HEK293 (cell line): ENCODE measurements around the gene AKT2.

Experiments used
- GLI2 ChIP-seq: fragments of 450-650 bp; formaldehyde crosslinking; IDR thresholded peaks from 2 replicates; pipeline ENCODE4; 2017; ENCODE audit warnings: missing biosample characterization, missing genetic modification characterization, low read depth, borderline replicate concordance
- GLI4 ChIP-seq: fragments of 450-650 bp; formaldehyde crosslinking; IDR thresholded peaks from 2 replicates; pipeline ENCODE4 v1.5.1; 2016; ENCODE audit warnings: missing biosample characterization, missing genetic modification characterization
- GLIS1 ChIP-seq: fragments of 450-650 bp; formaldehyde crosslinking; IDR thresholded peaks from 2 replicates; pipeline ENCODE4 v1.5.1; 2016; ENCODE audit warnings: missing biosample characterization, missing genetic modification characterization
- HOXC10 ChIP-seq: sonication (generic); formaldehyde crosslinking; IDR thresholded peaks from 2 replicates; pipeline ENCODE4 v1.8.1; 2023; ENCODE audit warnings: mild to moderate bottlenecking, missing genetic modification reagents
- HOXD13 ChIP-seq: sonication (generic); formaldehyde crosslinking; IDR thresholded peaks from 2 replicates; pipeline ENCODE4 v1.8.0; 2022; ENCODE audit warnings: missing genetic modification reagents, borderline replicate concordance
- SALL2 ChIP-seq: fragments of 450-650 bp; formaldehyde crosslinking; IDR thresholded peaks from 2 replicates; pipeline ENCODE4 v1.5.0; 2017; ENCODE audit warnings: missing biosample characterization, mild to moderate bottlenecking, missing genetic modification characterization, borderline replicate concordance
- SP7 ChIP-seq: fragments of 450-650 bp; formaldehyde crosslinking; IDR thresholded peaks from 2 replicates; pipeline ENCODE4 v1.5.1; 2016; ENCODE audit warnings: missing biosample characterization, missing genetic modification characterization
- ZBTB20 ChIP-seq: fragments of 450-650 bp; formaldehyde crosslinking; IDR thresholded peaks from 2 replicates; pipeline ENCODE4 v1.5.1; 2016; ENCODE audit warnings: missing biosample characterization, missing genetic modification characterization
- ZNF214 ChIP-seq: fragments of 450-650 bp; formaldehyde crosslinking; IDR thresholded peaks from 2 replicates; pipeline ENCODE4 v1.5.1; 2017; ENCODE audit warnings: missing biosample characterization, mild to moderate bottlenecking, missing genetic modification characterization, borderline replicate concordance
- ZNF223 ChIP-seq: fragments of 450-650 bp; formaldehyde crosslinking; IDR thresholded peaks from 2 replicates; pipeline ENCODE4 v1.5.1; 2016; ENCODE audit warnings: missing biosample characterization, missing genetic modification characterization
- ZNF292 ChIP-seq: fragments of 450-650 bp; formaldehyde crosslinking; IDR thresholded peaks from 2 replicates; pipeline ENCODE4 v1.5.1; 2016; ENCODE audit warnings: low read depth, missing biosample characterization, missing genetic modification characterization, borderline replicate concordance
- ZNF341 ChIP-seq: fragments of 450-650 bp; formaldehyde crosslinking; IDR thresholded peaks from 2 replicates; pipeline ENCODE4; 2016; ENCODE audit warnings: low read depth, missing biosample characterization, missing genetic modification characterization
- ZNF391 ChIP-seq: fragments of 450-650 bp; formaldehyde crosslinking; IDR thresholded peaks from 2 replicates; pipeline ENCODE4 v1.5.1; 2016; ENCODE audit warnings: low read depth, missing biosample characterization, missing genetic modification characterization, borderline replicate concordance
- ZNF416 ChIP-seq: fragments of 450-650 bp; formaldehyde crosslinking; IDR thresholded peaks from 2 replicates; pipeline ENCODE4 v1.5.1; 2016; ENCODE audit warnings: missing biosample characterization, missing genetic modification characterization
- ZNF510 ChIP-seq: fragments of 450-650 bp; formaldehyde crosslinking; IDR thresholded peaks from 2 replicates; pipeline ENCODE4 v1.5.1; 2018; ENCODE audit warnings: mild to moderate bottlenecking, missing genetic modification characterization, missing biosample characterization; ENCODE audit not compliant: insufficient replicate concordance
- ZNF596 ChIP-seq: fragments of 450-650 bp; IDR thresholded peaks from 2 replicates; pipeline ENCODE4 v1.5.0; 2018; ENCODE audit warnings: missing biosample characterization, mild to moderate bottlenecking, missing genetic modification characterization, moderate library complexity
- ZNF791 ChIP-seq: fragments of 450-650 bp; formaldehyde crosslinking; IDR thresholded peaks from 2 replicates; pipeline ENCODE4 v1.5.1; 2016; ENCODE audit warnings: missing biosample characterization, missing genetic modification characterization
- TF ChIP-seq, protein P1 (sequence below): fragments of 450-650 bp; formaldehyde crosslinking; IDR thresholded peaks from 2 replicates; pipeline ENCODE4 v1.5.1; 2016; ENCODE audit warnings: missing biosample characterization, missing genetic modification characterization
- TF ChIP-seq, protein P2 (sequence below): fragments of 450-650 bp; formaldehyde crosslinking; IDR thresholded peaks from 2 replicates; pipeline ENCODE4 v1.5.1; 2016; ENCODE audit warnings: missing biosample characterization, missing genetic modification characterization
- TF ChIP-seq, protein P3 (sequence below): fragments of 450-650 bp; formaldehyde crosslinking; IDR thresholded peaks from 2 replicates; pipeline ENCODE4 v1.5.1; 2016; ENCODE audit warnings: missing biosample characterization, missing genetic modification characterization
- TF ChIP-seq, protein P4 (sequence below): fragments of 450-650 bp; formaldehyde crosslinking; IDR thresholded peaks from 2 replicates; pipeline ENCODE4 v1.5.1; 2016; ENCODE audit warnings: missing biosample characterization, missing genetic modification characterization
- TF ChIP-seq, protein P5 (sequence below): fragments of 450-650 bp; formaldehyde crosslinking; IDR thresholded peaks from 2 replicates; pipeline ENCODE4 v1.5.1; 2016; ENCODE audit warnings: missing biosample characterization, missing genetic modification characterization
- TF ChIP-seq, protein P6 (sequence below): fragments of 450-650 bp; formaldehyde crosslinking; IDR thresholded peaks from 2 replicates; pipeline ENCODE4 v1.5.1; 2016; ENCODE audit warnings: missing biosample characterization, missing genetic modification characterization
- TF ChIP-seq, protein P7 (sequence below): fragments of 450-650 bp; formaldehyde crosslinking; IDR thresholded peaks from 2 replicates; pipeline ENCODE4 v1.5.1; 2016; ENCODE audit warnings: missing biosample characterization, missing genetic modification characterization, low read depth

The AKT2 gene

DNA sequence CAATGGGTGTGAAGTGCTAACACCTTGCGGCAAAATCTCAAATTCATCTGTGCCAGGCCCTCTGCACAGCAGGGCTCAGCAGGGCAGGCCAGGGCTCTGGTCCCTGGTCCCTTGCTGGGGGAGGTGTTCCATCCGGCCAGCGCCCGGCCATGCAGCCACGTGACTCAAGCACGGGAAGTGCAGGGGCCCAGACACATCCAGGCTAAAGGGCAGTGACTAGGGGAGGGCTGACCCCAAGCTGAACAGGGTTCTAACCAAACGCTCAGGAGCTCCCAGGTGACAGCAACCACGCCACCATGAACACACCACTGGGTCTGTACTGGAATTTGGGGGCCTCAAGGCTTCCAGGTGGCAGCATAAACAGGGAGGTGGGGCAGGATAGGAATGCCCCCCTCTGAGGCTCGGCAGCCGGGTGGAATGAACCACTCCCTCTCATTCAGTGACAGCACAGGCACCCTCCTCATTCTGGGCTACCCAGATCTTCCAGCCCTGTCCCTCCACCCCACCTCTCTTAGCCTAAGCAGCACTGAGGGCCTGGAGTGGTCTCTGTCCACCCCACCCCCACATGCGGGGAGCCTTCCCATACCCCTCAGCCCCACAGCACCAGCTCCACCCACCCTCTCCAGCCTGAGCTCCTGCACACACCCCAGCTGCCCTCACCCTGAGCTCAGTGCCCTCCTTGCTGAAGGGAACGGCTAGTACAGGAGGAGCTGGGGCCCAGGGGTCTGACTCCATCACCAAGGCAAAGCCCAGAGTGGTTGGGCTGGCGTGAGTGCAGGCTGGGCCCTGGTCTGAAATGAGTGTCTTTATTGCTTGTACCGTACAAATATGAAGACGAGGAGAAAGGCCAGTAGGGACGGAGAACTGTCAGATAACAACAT lies 53.4 kb downstream of the AKT2 start (continued):
- TF ChIP-seq, protein P1, sequence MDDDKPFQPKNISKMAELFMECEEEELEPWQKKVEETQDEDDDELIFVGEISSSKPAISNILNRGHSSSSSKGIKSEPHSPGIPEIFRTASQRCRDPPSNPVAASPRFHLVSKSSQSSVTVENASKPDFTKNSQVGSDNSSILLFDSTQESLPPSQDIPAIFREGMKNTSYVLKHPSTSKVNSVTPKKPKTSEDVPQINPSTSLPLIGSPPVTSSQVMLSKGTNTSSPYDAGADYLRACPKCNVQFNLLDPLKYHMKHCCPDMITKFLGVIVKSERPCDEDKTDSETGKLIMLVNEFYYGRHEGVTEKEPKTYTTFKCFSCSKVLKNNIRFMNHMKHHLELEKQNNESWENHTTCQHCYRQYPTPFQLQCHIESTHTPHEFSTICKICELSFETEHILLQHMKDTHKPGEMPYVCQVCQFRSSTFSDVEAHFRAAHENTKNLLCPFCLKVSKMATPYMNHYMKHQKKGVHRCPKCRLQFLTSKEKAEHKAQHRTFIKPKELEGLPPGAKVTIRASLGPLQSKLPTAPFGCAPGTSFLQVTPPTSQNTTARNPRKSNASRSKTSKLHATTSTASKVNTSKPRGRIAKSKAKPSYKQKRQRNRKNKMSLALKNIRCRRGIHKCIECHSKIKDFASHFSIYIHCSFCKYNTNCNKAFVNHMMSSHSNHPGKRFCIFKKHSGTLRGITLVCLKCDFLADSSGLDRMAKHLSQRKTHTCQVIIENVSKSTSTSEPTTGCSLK (tag by site-specific recombination): no peak
- TF ChIP-seq GLI4 (tag by site-specific recombination): no peak
- no peak for TF ChIP-seq ZNF223
- TF ChIP-seq ZNF791: no peak
- no peak for TF ChIP-seq ZNF596
- no peak for TF ChIP-seq HOXC10 (CRISPR knock-in tag)
- TF ChIP-seq, protein P2, sequence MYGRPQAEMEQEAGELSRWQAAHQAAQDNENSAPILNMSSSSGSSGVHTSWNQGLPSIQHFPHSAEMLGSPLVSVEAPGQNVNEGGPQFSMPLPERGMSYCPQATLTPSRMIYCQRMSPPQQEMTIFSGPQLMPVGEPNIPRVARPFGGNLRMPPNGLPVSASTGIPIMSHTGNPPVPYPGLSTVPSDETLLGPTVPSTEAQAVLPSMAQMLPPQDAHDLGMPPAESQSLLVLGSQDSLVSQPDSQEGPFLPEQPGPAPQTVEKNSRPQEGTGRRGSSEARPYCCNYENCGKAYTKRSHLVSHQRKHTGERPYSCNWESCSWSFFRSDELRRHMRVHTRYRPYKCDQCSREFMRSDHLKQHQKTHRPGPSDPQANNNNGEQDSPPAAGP (tag by site-specific recombination): peak; percentile 68; the same call in 1 of the 2 replicates
- TF ChIP-seq, protein P3, sequence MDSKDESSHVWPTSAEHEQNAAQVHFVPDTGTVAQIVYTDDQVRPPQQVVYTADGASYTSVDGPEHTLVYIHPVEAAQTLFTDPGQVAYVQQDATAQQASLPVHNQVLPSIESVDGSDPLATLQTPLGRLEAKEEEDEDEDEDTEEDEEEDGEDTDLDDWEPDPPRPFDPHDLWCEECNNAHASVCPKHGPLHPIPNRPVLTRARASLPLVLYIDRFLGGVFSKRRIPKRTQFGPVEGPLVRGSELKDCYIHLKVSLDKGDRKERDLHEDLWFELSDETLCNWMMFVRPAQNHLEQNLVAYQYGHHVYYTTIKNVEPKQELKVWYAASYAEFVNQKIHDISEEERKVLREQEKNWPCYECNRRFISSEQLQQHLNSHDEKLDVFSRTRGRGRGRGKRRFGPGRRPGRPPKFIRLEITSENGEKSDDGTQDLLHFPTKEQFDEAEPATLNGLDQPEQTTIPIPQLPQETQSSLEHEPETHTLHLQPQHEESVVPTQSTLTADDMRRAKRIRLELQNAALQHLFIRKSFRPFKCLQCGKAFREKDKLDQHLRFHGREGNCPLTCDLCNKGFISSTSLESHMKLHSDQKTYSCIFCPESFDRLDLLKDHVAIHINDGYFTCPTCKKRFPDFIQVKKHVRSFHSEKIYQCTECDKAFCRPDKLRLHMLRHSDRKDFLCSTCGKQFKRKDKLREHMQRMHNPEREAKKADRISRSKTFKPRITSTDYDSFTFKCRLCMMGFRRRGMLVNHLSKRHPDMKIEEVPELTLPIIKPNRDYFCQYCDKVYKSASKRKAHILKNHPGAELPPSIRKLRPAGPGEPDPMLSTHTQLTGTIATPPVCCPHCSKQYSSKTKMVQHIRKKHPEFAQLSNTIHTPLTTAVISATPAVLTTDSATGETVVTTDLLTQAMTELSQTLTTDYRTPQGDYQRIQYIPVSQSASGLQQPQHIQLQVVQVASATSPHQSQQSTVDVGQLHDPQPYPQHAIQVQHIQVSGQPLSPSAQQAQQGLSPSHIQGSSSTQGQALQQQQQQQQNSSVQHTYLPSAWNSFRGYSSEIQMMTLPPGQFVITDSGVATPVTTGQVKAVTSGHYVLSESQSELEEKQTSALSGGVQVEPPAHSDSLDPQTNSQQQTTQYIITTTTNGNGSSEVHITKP (tag by site-specific recombination): peak; percentile 60
- no peak for TF ChIP-seq GLI2 (tag by site-specific recombination)
- no peak for TF ChIP-seq ZNF391 (tag by site-specific recombination)
- no peak for TF ChIP-seq ZBTB20
- 0 out of 2 replicates have a peak, but pooled peaks have one; percentile 13 for TF ChIP-seq SP7 (tag by site-specific recombination)
- no peak for TF ChIP-seq SALL2 (tag by site-specific recombination)
- TF ChIP-seq, protein P4, sequence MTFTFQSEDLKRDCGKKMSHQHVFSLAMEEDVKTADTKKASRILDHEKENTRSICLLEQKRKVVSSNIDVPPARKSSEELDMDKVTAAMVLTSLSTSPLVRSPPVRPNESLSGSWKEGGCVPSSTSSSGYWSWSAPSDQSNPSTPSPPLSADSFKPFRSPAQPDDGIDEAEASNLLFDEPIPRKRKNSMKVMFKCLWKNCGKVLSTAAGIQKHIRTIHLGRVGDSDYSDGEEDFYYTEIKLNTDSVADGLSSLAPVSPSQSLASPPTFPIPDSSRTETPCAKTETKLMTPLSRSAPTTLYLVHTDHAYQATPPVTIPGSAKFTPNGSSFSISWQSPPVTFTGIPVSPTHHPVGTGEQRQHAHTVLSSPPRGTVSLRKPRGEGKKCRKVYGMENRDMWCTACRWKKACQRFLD: no peak
- no peak for TF ChIP-seq ZNF510 (tag by site-specific recombination)
- no peak for TF ChIP-seq ZNF214
- no peak for TF ChIP-seq ZNF416 (tag by site-specific recombination)
- peak; percentile 85 for TF ChIP-seq ZNF341
- TF ChIP-seq GLIS1 (tag by site-specific recombination): peak; percentile 88
- TF ChIP-seq, protein P5, sequence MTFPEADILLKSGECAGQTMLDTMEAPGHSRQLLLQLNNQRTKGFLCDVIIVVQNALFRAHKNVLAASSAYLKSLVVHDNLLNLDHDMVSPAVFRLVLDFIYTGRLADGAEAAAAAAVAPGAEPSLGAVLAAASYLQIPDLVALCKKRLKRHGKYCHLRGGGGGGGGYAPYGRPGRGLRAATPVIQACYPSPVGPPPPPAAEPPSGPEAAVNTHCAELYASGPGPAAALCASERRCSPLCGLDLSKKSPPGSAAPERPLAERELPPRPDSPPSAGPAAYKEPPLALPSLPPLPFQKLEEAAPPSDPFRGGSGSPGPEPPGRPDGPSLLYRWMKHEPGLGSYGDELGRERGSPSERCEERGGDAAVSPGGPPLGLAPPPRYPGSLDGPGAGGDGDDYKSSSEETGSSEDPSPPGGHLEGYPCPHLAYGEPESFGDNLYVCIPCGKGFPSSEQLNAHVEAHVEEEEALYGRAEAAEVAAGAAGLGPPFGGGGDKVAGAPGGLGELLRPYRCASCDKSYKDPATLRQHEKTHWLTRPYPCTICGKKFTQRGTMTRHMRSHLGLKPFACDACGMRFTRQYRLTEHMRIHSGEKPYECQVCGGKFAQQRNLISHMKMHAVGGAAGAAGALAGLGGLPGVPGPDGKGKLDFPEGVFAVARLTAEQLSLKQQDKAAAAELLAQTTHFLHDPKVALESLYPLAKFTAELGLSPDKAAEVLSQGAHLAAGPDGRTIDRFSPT (tag by site-specific recombination): no peak
- TF ChIP-seq ZNF292 (tag by site-specific recombination): no peak
- no peak for TF ChIP-seq HOXD13 (CRISPR knock-in tag)
- TF ChIP-seq, protein P6, sequence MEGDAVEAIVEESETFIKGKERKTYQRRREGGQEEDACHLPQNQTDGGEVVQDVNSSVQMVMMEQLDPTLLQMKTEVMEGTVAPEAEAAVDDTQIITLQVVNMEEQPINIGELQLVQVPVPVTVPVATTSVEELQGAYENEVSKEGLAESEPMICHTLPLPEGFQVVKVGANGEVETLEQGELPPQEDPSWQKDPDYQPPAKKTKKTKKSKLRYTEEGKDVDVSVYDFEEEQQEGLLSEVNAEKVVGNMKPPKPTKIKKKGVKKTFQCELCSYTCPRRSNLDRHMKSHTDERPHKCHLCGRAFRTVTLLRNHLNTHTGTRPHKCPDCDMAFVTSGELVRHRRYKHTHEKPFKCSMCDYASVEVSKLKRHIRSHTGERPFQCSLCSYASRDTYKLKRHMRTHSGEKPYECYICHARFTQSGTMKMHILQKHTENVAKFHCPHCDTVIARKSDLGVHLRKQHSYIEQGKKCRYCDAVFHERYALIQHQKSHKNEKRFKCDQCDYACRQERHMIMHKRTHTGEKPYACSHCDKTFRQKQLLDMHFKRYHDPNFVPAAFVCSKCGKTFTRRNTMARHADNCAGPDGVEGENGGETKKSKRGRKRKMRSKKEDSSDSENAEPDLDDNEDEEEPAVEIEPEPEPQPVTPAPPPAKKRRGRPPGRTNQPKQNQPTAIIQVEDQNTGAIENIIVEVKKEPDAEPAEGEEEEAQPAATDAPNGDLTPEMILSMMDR (tag by site-specific recombination): no peak
- TF ChIP-seq, protein P7, sequence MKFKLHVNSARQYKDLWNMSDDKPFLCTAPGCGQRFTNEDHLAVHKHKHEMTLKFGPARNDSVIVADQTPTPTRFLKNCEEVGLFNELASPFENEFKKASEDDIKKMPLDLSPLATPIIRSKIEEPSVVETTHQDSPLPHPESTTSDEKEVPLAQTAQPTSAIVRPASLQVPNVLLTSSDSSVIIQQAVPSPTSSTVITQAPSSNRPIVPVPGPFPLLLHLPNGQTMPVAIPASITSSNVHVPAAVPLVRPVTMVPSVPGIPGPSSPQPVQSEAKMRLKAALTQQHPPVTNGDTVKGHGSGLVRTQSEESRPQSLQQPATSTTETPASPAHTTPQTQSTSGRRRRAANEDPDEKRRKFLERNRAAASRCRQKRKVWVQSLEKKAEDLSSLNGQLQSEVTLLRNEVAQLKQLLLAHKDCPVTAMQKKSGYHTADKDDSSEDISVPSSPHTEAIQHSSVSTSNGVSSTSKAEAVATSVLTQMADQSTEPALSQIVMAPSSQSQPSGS (tag by site-specific recombination): no peak
